ENCODE measurements around the gene SLCO1B1. TPM values are rescaled to one million over a fixed set of nuclear protein-coding genes. Genes with fewer than 3 reads are reported as not detected.
"Not testable (repeated sequence)": the region's sequence is repeated elsewhere in the genome, so short reads cannot be mapped to it uniquely, and the experiment has no call there.

Gene SLCO1B1, protein sequence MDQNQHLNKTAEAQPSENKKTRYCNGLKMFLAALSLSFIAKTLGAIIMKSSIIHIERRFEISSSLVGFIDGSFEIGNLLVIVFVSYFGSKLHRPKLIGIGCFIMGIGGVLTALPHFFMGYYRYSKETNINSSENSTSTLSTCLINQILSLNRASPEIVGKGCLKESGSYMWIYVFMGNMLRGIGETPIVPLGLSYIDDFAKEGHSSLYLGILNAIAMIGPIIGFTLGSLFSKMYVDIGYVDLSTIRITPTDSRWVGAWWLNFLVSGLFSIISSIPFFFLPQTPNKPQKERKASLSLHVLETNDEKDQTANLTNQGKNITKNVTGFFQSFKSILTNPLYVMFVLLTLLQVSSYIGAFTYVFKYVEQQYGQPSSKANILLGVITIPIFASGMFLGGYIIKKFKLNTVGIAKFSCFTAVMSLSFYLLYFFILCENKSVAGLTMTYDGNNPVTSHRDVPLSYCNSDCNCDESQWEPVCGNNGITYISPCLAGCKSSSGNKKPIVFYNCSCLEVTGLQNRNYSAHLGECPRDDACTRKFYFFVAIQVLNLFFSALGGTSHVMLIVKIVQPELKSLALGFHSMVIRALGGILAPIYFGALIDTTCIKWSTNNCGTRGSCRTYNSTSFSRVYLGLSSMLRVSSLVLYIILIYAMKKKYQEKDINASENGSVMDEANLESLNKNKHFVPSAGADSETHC
- total RNA-seq (2013; cell fraction: nucleolus; rRNA removed): 0.17 and 0.27 TPM in 2 replicates
- total RNA-seq (2014; rRNA removed) (not detected in 2 replicates), total RNA-seq (2014; rRNA removed; fragmentation: Illumina TruSeq; extraction: Trizol) (not detected in 2 replicates), total RNA-seq (2021) (not detected in 2 replicates), polyA plus RNA-seq (2011; rRNA removed) (0.15 and 0.40 TPM in 2 replicates), polyA plus RNA-seq (2014; fragmentation: Illumina TruSeq; extraction: Trizol) (not detected in 2 replicates), polyA plus RNA-seq (2014; fragmentation: Nextera tagmentation; extraction: Ambion mirVana) (not detected), polyA plus RNA-seq (2014; rRNA removed) (not detected in 2 replicates), polyA plus RNA-seq (2016; fragmentation: Nextera tagmentation; extraction: Ambion mirVana) (not detected), polyA minus RNA-seq (2011; rRNA and poly(A)+ RNA removed) (0.07 and 0.15 TPM in 2 replicates), Bru-seq, nascent RNA (percentile 16 among the genes with signal in this experiment), BruChase-seq, experiment 1, labeled RNA remaining after a 6-hour chase (percentile 23 among the genes with signal in this experiment), BruChase-seq, experiment 2, labeled RNA remaining after a 2-hour chase (percentile 21 among the genes with signal in this experiment)
- not detected for polyA plus RNA-seq (2011; ENCODE audit: low read depth)
- polyA plus RNA-seq (2011; cell fraction: cytosol; rRNA removed): 0.03 TPM in 1 of 2 replicates, not detected in the other
- polyA plus RNA-seq (2011; cell fraction: nucleus; rRNA removed): 0.61 TPM in 2 replicates
- polyA plus RNA-seq (2012): not detected in 2 replicates
- not detected in 2 replicates for polyA minus RNA-seq (2011; cell fraction: cytosol; rRNA and poly(A)+ RNA removed)
- 0.36 and 0.96 TPM in 2 replicates for polyA minus RNA-seq (2011; cell fraction: nucleus; rRNA and poly(A)+ RNA removed)
- long read RNA-seq, experiment 1: 0 reads
- long read RNA-seq, experiment 2: 0 reads

DNA sequence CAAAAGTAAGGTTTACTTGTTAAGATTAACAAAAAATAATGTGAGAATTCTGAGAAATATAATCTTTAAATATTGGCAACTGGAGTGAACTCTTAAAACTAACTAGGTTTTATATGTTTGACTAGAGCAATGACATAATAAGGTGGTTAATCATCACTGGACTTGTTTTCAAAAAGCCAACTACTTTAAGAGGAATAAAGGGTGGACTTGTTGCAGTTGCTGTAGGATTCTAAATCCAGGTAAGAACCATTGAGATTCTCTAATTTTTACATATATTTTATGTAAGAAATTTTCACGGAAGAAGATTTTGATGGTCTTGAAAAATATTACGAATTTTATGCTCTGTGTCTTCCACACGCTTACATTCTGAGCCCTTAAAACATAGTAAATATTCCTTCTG is at the start of gene SLCO1B1:
Gene SLCO1B1, plus strand, starts transcription at position 197 of the 400 bp plus-strand sequence. CDS start 10,381 bp downstream, outside the sequence.
- H2AFZ ChIP-seq (ENCODE audit: control insufficient read depth, low read depth, low read length): no peak within 1 kb of the TSS
- FAIRE-seq (no peak), ATAC-seq (no peak), DNase-seq (ENCODE audit: low read depth, low spot score) (no peak)
- H3K4me1 ChIP-seq (ENCODE audit: control insufficient read depth, insufficient read depth, low read length): no peaks in the 10 kb centered on the region
- no TSS peak for BruUV-seq (replicated peaks)
- RAD21 ChIA-PET (ENCODE audit: unreplicated experiment): no interaction called here
- in situ Hi-C loops (cut with MboI): no loop called here
- POLR2A ChIA-PET: no interaction called here
- H3K27ac ChIP-seq (ENCODE audit: control insufficient read depth, insufficient read depth): no peak within 1 kb of the TSS
- H4K20me1 ChIP-seq (ENCODE audit: control insufficient read depth, insufficient read depth): no peaks in the 10 kb centered on the region
- 48% methylated on average over 3 of the region's 3 CpGs for WGBS (ENCODE audit: insufficient coverage, insufficient replicate concordance, low lambda C conversion rate, missing lambda C conversion rate)
- TF ChIP-seq IKZF2 (IDR thresholded peaks at IDR 0.05) (no peak), CBFB (IDR thresholded peaks at IDR 0.05; ENCODE audit: low read depth) (no peak), POU2F2 (IDR thresholded peaks at IDR 0.05; ENCODE audit: borderline replicate concordance, low read depth, low read length) (no peak), SRF (IDR thresholded peaks at IDR 0.05; ENCODE audit: low read depth in 2 of 2, low read length in 2 of 2) (no peak), SIN3A (IDR thresholded peaks at IDR 0.05; ENCODE audit: low read depth, low read length) (no peak), TCF7 (IDR thresholded peaks at IDR 0.05; ENCODE audit: borderline replicate concordance) (no peak), NBN (IDR thresholded peaks at IDR 0.05) (no peak), ZNF217 (IDR thresholded peaks at IDR 0.05) (no peak)
- TF ChIP-seq, protein P1, sequence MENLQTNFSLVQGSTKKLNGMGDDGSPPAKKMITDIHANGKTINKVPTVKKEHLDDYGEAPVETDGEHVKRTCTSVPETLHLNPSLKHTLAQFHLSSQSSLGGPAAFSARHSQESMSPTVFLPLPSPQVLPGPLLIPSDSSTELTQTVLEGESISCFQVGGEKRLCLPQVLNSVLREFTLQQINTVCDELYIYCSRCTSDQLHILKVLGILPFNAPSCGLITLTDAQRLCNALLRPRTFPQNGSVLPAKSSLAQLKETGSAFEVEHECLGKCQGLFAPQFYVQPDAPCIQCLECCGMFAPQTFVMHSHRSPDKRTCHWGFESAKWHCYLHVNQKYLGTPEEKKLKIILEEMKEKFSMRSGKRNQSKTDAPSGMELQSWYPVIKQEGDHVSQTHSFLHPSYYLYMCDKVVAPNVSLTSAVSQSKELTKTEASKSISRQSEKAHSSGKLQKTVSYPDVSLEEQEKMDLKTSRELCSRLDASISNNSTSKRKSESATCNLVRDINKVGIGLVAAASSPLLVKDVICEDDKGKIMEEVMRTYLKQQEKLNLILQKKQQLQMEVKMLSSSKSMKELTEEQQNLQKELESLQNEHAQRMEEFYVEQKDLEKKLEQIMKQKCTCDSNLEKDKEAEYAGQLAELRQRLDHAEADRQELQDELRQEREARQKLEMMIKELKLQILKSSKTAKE (IDR thresholded peaks at IDR 0.05; ENCODE audit: low read depth, poor library complexity, severe bottlenecking): no peak
- no peak within 1 kb of the TSS for H3K9ac ChIP-seq (ENCODE audit: control insufficient read depth, insufficient read depth, low read length)
- SMC1A ChIA-PET (ENCODE audit: uncharacterized antibody, unreplicated experiment): no interaction called here
- no peaks in the 10 kb centered on the region for H3K9me3 ChIP-seq (replicated peaks; ENCODE audit: control insufficient read depth, insufficient read depth, low read length)
- no peaks in the 10 kb centered on the region for H3K27me3 ChIP-seq (replicated peaks in 1 of 2; ENCODE audit: control insufficient read depth in 2 of 2, insufficient read depth in 2 of 2, low read length in 1 of 2)
- H3K4me2 ChIP-seq (ENCODE audit: control insufficient read depth, insufficient read depth): no peak within 1 kb of the TSS
- no peaks in the 10 kb centered on the region for H3K36me3 ChIP-seq (ENCODE audit: control insufficient read depth in 2 of 2, insufficient read depth in 2 of 2, low read length in 1 of 2)
- intact Hi-C loops (cut with micrococcal nuclease; ENCODE audit: unreplicated experiment): no loop called here
- H3K79me2 ChIP-seq (ENCODE audit: control insufficient read depth, insufficient read depth, low read length): no peaks in the 10 kb centered on the region
- no peak within 1 kb of the TSS for H3K4me3 ChIP-seq
- CTCF ChIA-PET: no interaction called here

DNA sequence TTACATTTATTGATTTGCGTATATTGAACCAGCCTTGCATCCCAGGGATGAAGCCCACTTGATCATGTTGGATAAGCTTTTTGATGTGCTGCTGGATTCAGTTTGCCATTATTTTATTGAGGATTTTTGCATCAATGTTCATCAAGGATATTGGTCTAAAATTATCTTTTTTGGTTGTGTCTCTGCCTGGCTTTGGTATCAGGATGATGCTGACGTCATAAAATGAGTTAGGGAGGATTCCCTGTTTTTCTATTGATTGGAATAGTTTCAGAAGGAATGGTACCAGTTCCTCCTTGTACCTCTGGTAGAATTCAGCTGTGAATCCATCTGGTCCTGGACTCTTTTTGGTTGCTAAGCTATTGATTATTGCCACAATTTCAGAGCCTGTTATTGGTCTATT is 46.2 kb upstream of the SLCO1B1 start:
- RAD21 ChIA-PET (ENCODE audit: unreplicated experiment); FAIRE-seq; DNase-seq (ENCODE audit: low read depth, low spot score); CTCF ChIA-PET; H4K20me1 ChIP-seq (ENCODE audit: control insufficient read depth, insufficient read depth); intact Hi-C loops (cut with micrococcal nuclease; ENCODE audit: unreplicated experiment); H3K27ac ChIP-seq (ENCODE audit: control insufficient read depth, insufficient read depth); H3K9ac ChIP-seq (ENCODE audit: control insufficient read depth, insufficient read depth, low read length); H3K4me3 ChIP-seq; POLR2A ChIA-PET; in situ Hi-C loops (cut with MboI); H2AFZ ChIP-seq (ENCODE audit: control insufficient read depth, low read depth, low read length); SMC1A ChIA-PET (ENCODE audit: uncharacterized antibody, unreplicated experiment); ATAC-seq; H3K9me3 ChIP-seq (replicated peaks; ENCODE audit: control insufficient read depth, insufficient read depth, low read length); H3K27me3 ChIP-seq (replicated peaks in 1 of 2; ENCODE audit: control insufficient read depth in 2 of 2, insufficient read depth in 2 of 2, low read length in 1 of 2); H3K4me2 ChIP-seq (ENCODE audit: control insufficient read depth, insufficient read depth); H3K36me3 ChIP-seq (ENCODE audit: control insufficient read depth in 2 of 2, insufficient read depth in 2 of 2, low read length in 1 of 2); H3K79me2 ChIP-seq (ENCODE audit: control insufficient read depth, insufficient read depth, low read length); H3K4me1 ChIP-seq (ENCODE audit: control insufficient read depth, insufficient read depth, low read length); BruUV-seq (replicated peaks): not testable (repeated sequence)
- 30% methylated on average over 2 of the region's 2 CpGs for WGBS (ENCODE audit: insufficient coverage, insufficient replicate concordance, low lambda C conversion rate, missing lambda C conversion rate)

All from GM12878 (cell line).